ENCODE measurements around the gene CTIF.

The CTIF gene

DNA sequence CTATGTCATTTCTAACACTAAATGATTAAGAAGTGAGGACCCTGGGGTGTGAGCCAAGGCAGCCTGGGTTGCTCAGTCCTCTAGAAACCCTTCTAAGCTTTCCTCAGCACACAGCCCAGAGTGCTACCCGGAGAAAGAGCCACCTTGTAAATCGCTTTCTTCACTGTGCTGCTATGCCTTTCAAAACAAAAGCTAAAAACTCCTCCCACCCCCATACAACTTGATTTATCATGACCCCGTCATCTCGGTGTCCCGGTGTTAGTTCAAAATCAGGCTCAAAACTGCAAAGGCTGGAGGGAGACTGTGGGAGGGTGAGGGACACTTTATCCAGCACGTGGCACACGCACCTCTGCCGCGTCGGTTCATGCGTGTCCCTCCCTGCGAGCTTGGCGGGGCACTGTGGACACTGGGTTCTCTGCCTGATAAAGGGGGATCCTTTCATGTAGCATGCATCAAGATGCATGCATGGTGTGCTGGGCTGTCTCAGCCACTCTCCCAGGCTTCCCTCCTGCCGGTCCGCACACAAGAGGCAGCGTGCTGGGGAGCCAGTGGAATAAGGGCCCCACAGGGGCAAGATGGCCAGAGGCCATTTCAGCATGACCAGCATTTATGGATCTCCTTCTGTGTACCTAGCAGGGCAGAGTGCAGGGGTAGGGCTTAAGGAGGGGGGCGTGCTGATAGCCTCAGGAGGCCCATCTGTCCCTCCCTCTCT lies 241.5 kb downstream of the CTIF start:
- CTCF ChIA-PET: interaction anchor here (0.8 to 1.8 kb wide), 5 partner anchors 9 to 262 kb away, joined by 3 to 6 read pairs (median 4); no protein-coding TSS in a partner anchor
- no peak for DNase-seq (ENCODE audit: low read depth, low spot score)
- POLR2A ChIA-PET: no interaction called here
- no peak overlapping the region for H3K4me3 ChIP-seq (ENCODE audit: low read depth, low read length)
- TF ChIP-seq, protein P1, sequence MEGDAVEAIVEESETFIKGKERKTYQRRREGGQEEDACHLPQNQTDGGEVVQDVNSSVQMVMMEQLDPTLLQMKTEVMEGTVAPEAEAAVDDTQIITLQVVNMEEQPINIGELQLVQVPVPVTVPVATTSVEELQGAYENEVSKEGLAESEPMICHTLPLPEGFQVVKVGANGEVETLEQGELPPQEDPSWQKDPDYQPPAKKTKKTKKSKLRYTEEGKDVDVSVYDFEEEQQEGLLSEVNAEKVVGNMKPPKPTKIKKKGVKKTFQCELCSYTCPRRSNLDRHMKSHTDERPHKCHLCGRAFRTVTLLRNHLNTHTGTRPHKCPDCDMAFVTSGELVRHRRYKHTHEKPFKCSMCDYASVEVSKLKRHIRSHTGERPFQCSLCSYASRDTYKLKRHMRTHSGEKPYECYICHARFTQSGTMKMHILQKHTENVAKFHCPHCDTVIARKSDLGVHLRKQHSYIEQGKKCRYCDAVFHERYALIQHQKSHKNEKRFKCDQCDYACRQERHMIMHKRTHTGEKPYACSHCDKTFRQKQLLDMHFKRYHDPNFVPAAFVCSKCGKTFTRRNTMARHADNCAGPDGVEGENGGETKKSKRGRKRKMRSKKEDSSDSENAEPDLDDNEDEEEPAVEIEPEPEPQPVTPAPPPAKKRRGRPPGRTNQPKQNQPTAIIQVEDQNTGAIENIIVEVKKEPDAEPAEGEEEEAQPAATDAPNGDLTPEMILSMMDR (IDR thresholded peaks at IDR 0.05; ENCODE audit: insufficient read depth, low read length, missing control alignments): no peak

DNA sequence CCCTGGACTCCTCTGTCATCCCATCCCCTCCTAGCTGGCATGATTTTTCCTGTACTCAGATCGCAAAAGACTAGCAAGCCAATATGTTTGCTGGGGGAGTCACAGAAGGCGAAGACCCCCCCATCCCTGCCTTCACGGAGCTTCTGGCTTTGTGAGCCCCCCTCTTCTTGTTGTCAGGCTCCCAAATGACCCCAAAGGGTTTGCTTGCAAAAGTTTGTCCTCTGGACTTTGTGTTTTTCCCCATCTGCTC lies 242.0 kb downstream of the CTIF start:
- ChIA-PET POLR2A (no interaction called here), CTCF (interaction anchor here (1.2 to 1.3 kb wide), 2 partner anchors 9 to 10 kb away, joined by 4 to 6 read pairs; no protein-coding TSS in a partner anchor)
- no peak overlapping the region for H3K4me3 ChIP-seq (ENCODE audit: low read depth, low read length)
- TF ChIP-seq, protein P1 (IDR thresholded peaks at IDR 0.05; ENCODE audit: insufficient read depth, low read length, missing control alignments): no peak
- DNase-seq (ENCODE audit: low read depth, low spot score): no peak

DNA sequence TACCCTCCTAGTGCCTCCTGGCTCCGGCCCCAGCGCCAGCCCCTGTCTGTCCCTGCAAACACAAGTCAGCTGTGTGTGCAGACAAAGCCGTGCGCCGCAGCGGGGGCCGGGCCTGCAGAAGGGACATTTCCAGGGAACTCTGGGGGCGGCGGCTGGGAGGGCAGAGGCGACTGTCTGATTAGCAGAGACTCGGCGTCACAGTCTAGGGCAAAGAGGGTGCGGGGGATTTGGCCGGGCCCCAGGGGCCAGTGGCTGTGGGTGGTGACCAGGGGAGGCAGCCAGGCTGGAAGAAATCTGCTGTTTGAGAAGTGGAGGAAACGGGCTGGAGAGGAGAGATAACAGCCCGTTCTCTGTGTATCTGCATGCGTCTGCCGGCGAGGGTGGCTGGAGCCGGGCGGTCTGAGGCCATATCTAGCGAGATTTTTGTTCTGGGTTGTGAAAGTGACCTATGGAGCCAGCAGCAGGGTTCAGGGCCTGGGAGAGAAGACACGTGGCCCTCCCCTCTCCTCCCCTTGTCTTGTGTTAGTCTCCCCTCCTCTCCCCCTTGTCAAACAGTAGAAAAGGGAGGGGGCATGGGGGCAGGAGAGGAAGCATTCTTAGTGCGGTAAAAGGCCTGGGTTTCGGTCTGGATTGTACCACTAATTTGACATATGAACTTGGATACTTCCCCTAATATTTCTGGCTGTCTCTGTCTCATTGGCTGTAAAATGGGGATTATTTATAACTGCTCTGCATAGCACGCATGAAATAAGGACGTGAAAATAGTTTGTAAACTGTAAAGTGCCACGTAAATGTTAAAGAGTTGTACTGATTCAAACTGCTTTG lies 242.5 kb downstream of the CTIF start:
- POLR2A ChIA-PET: interaction anchor here (0.6 kb wide), 1 partner anchor 232 kb away, joined by 3 read pairs; no protein-coding TSS in a partner anchor
- peak overlapping the region; percentile 3; the same call in 1 of the 2 replicates for H3K4me3 ChIP-seq (ENCODE audit: low read depth, low read length)
- DNase-seq (ENCODE audit: low read depth, low spot score): no peak
- CTCF ChIA-PET: interaction anchor here (0.8 to 1.3 kb wide), 4 partner anchors 9 to 337 kb away, joined by 3 to 4 read pairs (median 3); no protein-coding TSS in a partner anchor
- TF ChIP-seq, protein P1 (IDR thresholded peaks at IDR 0.05; ENCODE audit: insufficient read depth, low read length, missing control alignments): no peak

DNA sequence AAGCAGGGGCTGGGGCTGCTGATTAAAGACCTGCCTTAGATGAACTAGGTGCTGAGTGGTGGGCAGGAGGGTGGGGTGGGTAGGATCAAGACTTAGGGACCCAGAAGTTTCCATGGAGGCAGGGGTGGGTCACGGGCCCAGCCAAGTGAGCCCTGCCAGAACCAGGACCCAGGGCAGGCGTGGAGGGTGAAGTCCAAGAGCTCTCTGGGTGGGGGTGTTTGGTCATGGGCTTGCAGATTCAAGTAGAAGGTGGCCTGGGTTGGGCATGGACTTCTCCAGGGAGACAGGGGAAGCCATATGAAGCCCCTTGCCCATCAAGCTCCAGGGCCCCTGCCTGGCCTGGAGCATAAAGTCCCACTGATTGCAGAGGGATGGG lies 243.1 kb downstream of the CTIF start:
- H3K4me3 ChIP-seq (ENCODE audit: low read depth, low read length): no peak overlapping the region
- DNase-seq (ENCODE audit: low read depth, low spot score): no peak
- ChIA-PET POLR2A (interaction anchor here (0.6 kb wide), 1 partner anchor 232 kb away, joined by 3 read pairs; no protein-coding TSS in a partner anchor), CTCF (interaction anchor here (0.8 to 1.2 kb wide), 3 partner anchors 10 to 338 kb away, joined by 3 read pairs; no protein-coding TSS in a partner anchor)
- TF ChIP-seq, protein P1 (IDR thresholded peaks at IDR 0.05; ENCODE audit: insufficient read depth, low read length, missing control alignments): no peak

DNA sequence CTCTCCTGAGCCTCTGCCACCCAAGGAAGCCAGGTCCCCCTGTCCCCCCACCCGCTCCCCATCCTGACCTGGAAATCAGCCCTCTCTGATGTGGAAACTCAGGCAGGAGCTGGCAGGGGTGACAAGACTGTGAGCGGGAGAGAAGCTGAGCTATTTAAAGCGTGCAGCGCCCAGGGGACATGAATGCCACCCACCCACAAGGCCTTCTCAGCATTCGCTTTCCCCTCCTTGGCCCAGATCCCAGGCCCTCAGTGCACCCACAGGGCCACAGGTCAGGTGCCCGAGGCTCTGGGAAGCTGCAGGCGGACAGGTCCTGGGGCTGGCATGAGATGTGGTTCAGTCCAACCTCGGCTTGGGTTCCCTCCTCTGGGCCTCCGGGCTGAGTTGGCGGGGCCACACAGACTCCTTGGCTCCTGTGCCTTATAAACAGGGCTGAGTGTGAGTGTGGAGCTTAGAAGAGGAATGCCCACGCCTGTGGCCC lies 243.6 kb downstream of the CTIF start:
- DNase-seq (ENCODE audit: low read depth, low spot score): no peak
- POLR2A ChIA-PET: no interaction called here
- TF ChIP-seq, protein P1 (IDR thresholded peaks at IDR 0.05; ENCODE audit: insufficient read depth, low read length, missing control alignments): no peak
- no peak overlapping the region for H3K4me3 ChIP-seq (ENCODE audit: low read depth, low read length)
- CTCF ChIA-PET: interaction anchor here (0.8 to 1.2 kb wide), 4 partner anchors 9 to 338 kb away, joined by 3 read pairs; no protein-coding TSS in a partner anchor
